IPS-11a (cell line): Measurements from ENCODE around the gene CCDC102A.
A peak's percentile ranks its signal among the peaks of the same experiment; 100 is the strongest.
"Not testable (repeated sequence)": the region's sequence is repeated elsewhere in the genome, so short reads cannot be mapped to it uniquely, and the experiment has no call there.

Experiments
- H3K4me3 ChIP-seq: one replicate; pipeline ENCODE4 v1.5.1; 2013; ENCODE audit warnings: low read depth, low read length, control low read depth

CCDC102A gene

GRCh38 chr16:57536306-57537193 is at the start of gene CCDC102A:
TSS of gene CCDC102A (minus strand) at chr16:57536571. CDS start at chr16:57529177, 7,394 bp downstream.
- peak within 1 kb of the TSS; percentile 46 for H3K4me3 ChIP-seq

GRCh38 chr16:57585051-57585687 is 48.8 kb upstream of the CCDC102A start:
- H3K4me3 ChIP-seq = no peak overlapping the region

- H3K4me3 ChIP-seq = no peak overlapping the region
These were observed 42.9 kb upstream of the CCDC102A start for GRCh38 chr16:57579361-57579665.

- H3K4me3 ChIP-seq = no peak overlapping the region
These were observed 42.4 kb upstream of the CCDC102A start for GRCh38 chr16:57578521-57579360.

- no peak overlapping the region for H3K4me3 ChIP-seq
These were observed 41.4 kb upstream of the CCDC102A start for GRCh38 chr16:57577691-57578224.

- H3K4me3 ChIP-seq = no peak overlapping the region
These were observed 40.8 kb upstream of the CCDC102A start for GRCh38 chr16:57577214-57577613.

GRCh38 chr16:57576429-57576870 is 40.1 kb upstream of the CCDC102A start:
- H3K4me3 ChIP-seq = no peak overlapping the region

GRCh38 chr16:57575468-57576277 is 39.3 kb upstream of the CCDC102A start:
- no peak overlapping the region for H3K4me3 ChIP-seq

- H3K4me3 ChIP-seq = no peak overlapping the region
These were observed 38.5 kb upstream of the CCDC102A start for GRCh38 chr16:57574646-57575467.

GRCh38 chr16:57574086-57574485 is 37.7 kb upstream of the CCDC102A start:
- no peak overlapping the region for H3K4me3 ChIP-seq

- no peak overlapping the region for H3K4me3 ChIP-seq
These were observed 36.8 kb upstream of the CCDC102A start for GRCh38 chr16:57572978-57573728.

- H3K4me3 ChIP-seq = no peak overlapping the region
These were observed 34.7 kb upstream of the CCDC102A start for GRCh38 chr16:57571098-57571497.

GRCh38 chr16:57570301-57571070 is 34.1 kb upstream of the CCDC102A start:
- H3K4me3 ChIP-seq = no peak overlapping the region

GRCh38 chr16:57569306-57569946 is 33.1 kb upstream of the CCDC102A start:
- H3K4me3 ChIP-seq = no peak overlapping the region

- H3K4me3 ChIP-seq = not testable (repeated sequence)
These were observed 32.4 kb upstream of the CCDC102A start for GRCh38 chr16:57568772-57569171.

- H3K4me3 ChIP-seq = no peak overlapping the region
These were observed 31.9 kb upstream of the CCDC102A start for GRCh38 chr16:57568173-57568678.

- no peak overlapping the region for H3K4me3 ChIP-seq
These were observed 31.3 kb upstream of the CCDC102A start for GRCh38 chr16:57567691-57568090.
